Calu3 (cell line): ENCODE data around the gene SMIM23. TPM values are rescaled to one million over a fixed set of nuclear protein-coding genes. Genes with fewer than 3 reads are reported as not detected.
A peak's percentile ranks its signal among the peaks of the same experiment; 100 is the strongest.

Experiments
- BruUV-seq: library from RNA; stranded (reverse); fragments of 400-500 nt; replicated peaks from 2 replicates; lab custom pipeline; 2021; lab: Mats Ljungman, UMichigan
- CTCF ChIA-PET: fragments of 300-600 bp; sonication (Branson Sonifier 250); formaldehyde crosslinking; loops from one replicate; lab custom pipeline; 2022; ENCODE audit warnings: antibody characterized with exemption; lab: Charles Lee
- DNase-seq: peaks from one replicate; pipeline ENCODE4 v3.0.0; 2022
- H3K27ac Mint-ChIP-seq: one replicate; pipeline ENCODE4 v1.8.0; 2022; ENCODE audit warnings: mixed read lengths; ENCODE audit not compliant: unreplicated experiment
- H3K27me3 Mint-ChIP-seq: one replicate; pipeline ENCODE4 v1.8.0; 2022; ENCODE audit warnings: mixed read lengths; ENCODE audit not compliant: unreplicated experiment
- H3K36me3 Mint-ChIP-seq: one replicate; pipeline ENCODE4 v1.8.0; 2022; ENCODE audit warnings: mild to moderate bottlenecking, moderate library complexity, mixed read lengths; ENCODE audit not compliant: insufficient read depth, unreplicated experiment
- H3K4me1 Mint-ChIP-seq: one replicate; pipeline ENCODE4 v1.8.0; 2022; ENCODE audit warnings: mild to moderate bottlenecking, low read depth, mixed read lengths; ENCODE audit not compliant: unreplicated experiment
- H3K4me3 Mint-ChIP-seq: one replicate; pipeline ENCODE4 v1.8.0; 2022; ENCODE audit warnings: mild to moderate bottlenecking, low read depth, moderate library complexity, mixed read lengths; ENCODE audit not compliant: unreplicated experiment
- H3K9me3 Mint-ChIP-seq: one replicate; pipeline ENCODE4 v1.8.0; 2022; ENCODE audit warnings: low read depth, mixed read lengths; ENCODE audit not compliant: unreplicated experiment
- intact Hi-C: fragments of 100-400 bp; cut with micrococcal nuclease; formaldehyde crosslinking; loops from one replicate; pipeline ENCODE4 v1.10.0; 2022; ENCODE audit not compliant: unreplicated experiment
- total RNA-seq: library from RNA; stranded (reverse); gene quantifications from 2 replicates; pipeline ENCODE4 v1.2.3, GENCODE V29; 2022
- TF ChIP-seq, protein P1 (sequence below): fragments of 200-600 bp; IDR thresholded peaks from one replicate; pipeline ENCODE4 v1.8.0; 2022; ENCODE audit warnings: antibody characterized with exemption; ENCODE audit not compliant: unreplicated experiment

Gene SMIM23
- total RNA-seq, 1 experiment from 2014 or later = not detected

DNA sequence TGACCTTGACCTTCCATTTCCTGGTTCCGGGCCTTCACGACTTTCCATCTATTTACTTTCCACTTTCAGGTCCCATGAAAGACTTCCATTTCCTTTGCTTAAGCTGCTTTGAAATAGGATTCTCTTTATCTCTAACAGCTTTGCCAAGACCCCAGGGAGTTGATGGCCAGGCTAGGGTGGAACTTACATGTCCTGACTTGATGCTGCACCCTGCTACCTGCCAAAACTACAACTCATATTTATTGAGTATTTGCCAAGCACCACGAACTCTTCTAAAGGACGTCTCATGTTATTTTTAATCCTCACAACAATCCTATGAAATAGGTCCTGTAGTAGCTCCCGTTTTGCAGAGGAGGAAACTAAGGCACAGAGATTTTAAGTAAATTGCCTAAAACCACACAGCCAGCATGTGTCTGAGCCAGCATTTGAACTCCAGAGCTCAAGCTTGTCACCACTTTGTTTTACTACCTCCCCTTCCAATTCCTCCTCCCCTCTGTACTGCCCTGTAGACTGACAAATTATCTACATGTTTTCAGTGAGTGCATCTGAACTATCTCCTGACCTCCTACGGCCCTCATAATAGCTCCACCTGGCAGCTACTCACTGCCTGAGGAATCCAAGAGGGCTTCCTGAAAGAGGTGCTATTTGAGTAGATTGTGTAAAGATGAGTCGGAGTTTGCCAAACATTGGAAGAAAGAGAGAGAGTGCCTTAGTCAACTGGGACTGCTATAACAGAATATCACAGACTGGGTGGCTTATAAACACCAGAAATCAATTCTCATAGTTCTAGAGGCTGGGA is 38.4 kb upstream of the SMIM23 start:
- intact Hi-C loops = no loop called here
- DNase-seq = no peak
- peaks cover 72% of the 10 kb centered on the region for H3K27me3 Mint-ChIP-seq
- no peaks in the 10 kb centered on the region for H3K9me3 Mint-ChIP-seq
- H3K4me3 Mint-ChIP-seq = no peak overlapping the region
- CTCF ChIA-PET = interaction anchor here (0.6 to 1.2 kb wide), 2 partner anchors 10 to 1396 kb away, joined by 3 to 5 read pairs; no protein-coding TSS in a partner anchor
- no TSS peak for BruUV-seq
- H3K27ac Mint-ChIP-seq = no peak overlapping the region
- TF ChIP-seq, protein P1, sequence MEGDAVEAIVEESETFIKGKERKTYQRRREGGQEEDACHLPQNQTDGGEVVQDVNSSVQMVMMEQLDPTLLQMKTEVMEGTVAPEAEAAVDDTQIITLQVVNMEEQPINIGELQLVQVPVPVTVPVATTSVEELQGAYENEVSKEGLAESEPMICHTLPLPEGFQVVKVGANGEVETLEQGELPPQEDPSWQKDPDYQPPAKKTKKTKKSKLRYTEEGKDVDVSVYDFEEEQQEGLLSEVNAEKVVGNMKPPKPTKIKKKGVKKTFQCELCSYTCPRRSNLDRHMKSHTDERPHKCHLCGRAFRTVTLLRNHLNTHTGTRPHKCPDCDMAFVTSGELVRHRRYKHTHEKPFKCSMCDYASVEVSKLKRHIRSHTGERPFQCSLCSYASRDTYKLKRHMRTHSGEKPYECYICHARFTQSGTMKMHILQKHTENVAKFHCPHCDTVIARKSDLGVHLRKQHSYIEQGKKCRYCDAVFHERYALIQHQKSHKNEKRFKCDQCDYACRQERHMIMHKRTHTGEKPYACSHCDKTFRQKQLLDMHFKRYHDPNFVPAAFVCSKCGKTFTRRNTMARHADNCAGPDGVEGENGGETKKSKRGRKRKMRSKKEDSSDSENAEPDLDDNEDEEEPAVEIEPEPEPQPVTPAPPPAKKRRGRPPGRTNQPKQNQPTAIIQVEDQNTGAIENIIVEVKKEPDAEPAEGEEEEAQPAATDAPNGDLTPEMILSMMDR = no peak
- no peaks in the 10 kb centered on the region for H3K4me1 Mint-ChIP-seq
- no peaks in the 10 kb centered on the region for H3K36me3 Mint-ChIP-seq

DNA sequence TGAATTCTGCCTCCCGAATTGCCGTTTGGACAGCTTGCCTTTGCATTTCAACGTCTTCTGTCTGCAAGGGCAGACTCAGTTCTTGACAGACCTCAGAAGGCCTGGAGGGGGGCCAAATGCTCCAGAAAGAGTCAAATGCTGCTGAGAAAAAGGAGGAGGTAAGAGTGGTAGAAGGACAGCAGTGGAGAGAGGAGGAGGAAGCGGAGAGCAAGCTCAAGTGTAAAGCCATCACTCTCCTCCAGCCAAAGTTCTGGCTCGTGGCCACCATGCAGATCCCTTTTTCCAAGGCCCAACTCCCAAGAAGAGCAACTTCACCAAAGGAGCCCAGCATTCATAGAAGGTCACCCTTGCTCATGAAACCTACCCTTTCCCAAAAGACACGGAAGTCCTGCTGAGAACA is 36.9 kb upstream of the SMIM23 start:
- no peak for DNase-seq
- Mint-ChIP-seq H3K4me1 (no peaks in the 10 kb centered on the region), H3K36me3 (no peaks in the 10 kb centered on the region), H3K27ac (no peak overlapping the region), H3K4me3 (no peak overlapping the region), H3K9me3 (no peaks in the 10 kb centered on the region), H3K27me3 (peaks cover 60% of the 10 kb centered on the region)
- CTCF ChIA-PET = no interaction called here
- no TSS peak for BruUV-seq
- TF ChIP-seq, protein P1 = no peak
- intact Hi-C loops = no loop called here

DNA sequence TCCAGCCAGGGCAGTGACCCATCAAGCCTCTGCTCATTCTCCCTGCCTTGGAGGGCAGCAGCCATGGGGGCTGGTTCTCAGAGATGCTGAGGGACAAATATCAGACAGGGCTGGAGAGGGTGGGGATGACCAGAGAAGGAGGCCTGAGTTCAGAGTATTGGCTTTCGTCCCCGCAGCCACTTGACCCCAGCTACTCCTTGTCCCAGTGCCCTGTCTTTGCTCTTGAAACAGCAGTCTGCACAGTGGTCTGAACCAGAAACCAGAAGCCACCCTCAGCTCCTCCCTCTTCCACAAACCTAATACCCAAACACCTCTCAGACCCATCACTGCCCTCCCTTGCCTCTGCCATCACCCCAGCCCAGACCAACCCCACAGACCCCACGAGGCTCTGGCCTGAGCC is 36.3 kb upstream of the SMIM23 start:
- no peak overlapping the region for H3K4me3 Mint-ChIP-seq
- DNase-seq = no peak
- BruUV-seq = no TSS peak
- H3K4me1 Mint-ChIP-seq = no peaks in the 10 kb centered on the region
- H3K36me3 Mint-ChIP-seq = no peaks in the 10 kb centered on the region
- CTCF ChIA-PET = no interaction called here
- H3K9me3 Mint-ChIP-seq = no peaks in the 10 kb centered on the region
- H3K27ac Mint-ChIP-seq = no peak overlapping the region
- H3K27me3 Mint-ChIP-seq = peaks cover 53% of the 10 kb centered on the region
- TF ChIP-seq, protein P1 = no peak
- intact Hi-C loops = no loop called here

DNA sequence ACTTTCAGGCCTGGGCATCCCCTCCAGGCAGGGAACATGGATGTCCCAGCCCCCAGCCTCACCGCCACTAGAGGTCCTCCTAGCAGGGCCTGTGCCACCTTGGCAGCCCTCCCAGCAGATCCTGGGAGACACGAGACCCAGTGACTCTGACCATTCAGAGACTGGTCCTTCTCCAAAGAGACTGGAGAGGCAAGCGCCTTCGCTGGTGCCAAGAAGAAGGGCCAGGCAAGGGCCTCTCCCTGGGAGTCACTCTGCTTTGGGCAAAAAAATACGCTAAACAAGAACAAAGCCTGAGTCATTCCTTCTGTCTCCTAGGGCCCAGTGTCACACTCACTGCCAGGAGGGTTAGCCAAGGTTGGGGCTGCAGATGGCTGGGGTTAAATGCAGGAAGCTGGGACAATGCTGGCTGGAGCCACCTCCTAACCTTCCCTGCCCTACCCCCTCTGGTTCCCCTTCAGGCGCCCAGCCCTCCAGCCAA is 35.3 kb upstream of the SMIM23 start:
- Mint-ChIP-seq H3K27ac (no peak overlapping the region), H3K4me1 (no peaks in the 10 kb centered on the region), H3K9me3 (no peaks in the 10 kb centered on the region), H3K27me3 (peaks cover 44% of the 10 kb centered on the region), H3K4me3 (no peak overlapping the region), H3K36me3 (no peaks in the 10 kb centered on the region)
- peak; percentile 35 for DNase-seq
- CTCF ChIA-PET = no interaction called here
- intact Hi-C loops = no loop called here
- TF ChIP-seq, protein P1 = no peak
- BruUV-seq = no TSS peak
